HCT116 (cell line): ENCODE data around the gene MYO1E. TPM values are rescaled to one million over a fixed set of nuclear protein-coding genes. Genes with fewer than 3 reads are reported as not detected.

Source experiments
- ATAC-seq: fragments of 200-7000 bp; cut with Tn5 transposase; 2 replicates; pipeline ENCODE4 v1.9.1; 2020; ENCODE audit warnings: mild to moderate bottlenecking, moderate library complexity
- BruUV-seq: library from RNA; stranded (reverse); fragments of 400-500 nt; replicated peaks from 2 replicates; lab custom pipeline; 2021; lab: Mats Ljungman, UMichigan
- CTCF ChIA-PET: fragments of 300-600 bp; sonication (Branson Sonifier 250); formaldehyde crosslinking; loops from one replicate; lab custom pipeline; 2021; ENCODE audit warnings: antibody characterized with exemption; lab: Charles Lee
- POLR2A ChIA-PET: fragments of 300-600, 350-600 bp; sonication (Branson Sonifier 250); formaldehyde crosslinking; loops from one replicate; lab custom pipeline; 2021; ENCODE audit warnings: antibody characterized with exemption; lab: Charles Lee
- RAD21 ChIA-PET, 2 experiments: fragments of 300-600 bp; sonication (Branson Sonifier 250); formaldehyde crosslinking; loops; one replicate each; lab custom pipeline; 2023; ENCODE audit warnings: low total read pairs in 2 of 2; ENCODE audit not compliant: uncharacterized antibody in 2 of 2, unreplicated experiment in 2 of 2, low non-redundant PET in 1 of 2; lab: Charles Lee
- DNase-seq: peaks from one replicate; pipeline ENCODE4 v3.0.0-alpha.2; 2010; ENCODE audit warnings: low read depth, low spot score
- H2AFZ ChIP-seq: fragments of 200-600 bp; shearing (Covaris generic), sonication (generic); 2 replicates; pipeline ENCODE4 v1.6.1; 2017; ENCODE audit warnings: low read depth, mixed run types, mixed read lengths, antibody characterized with exemption, low read length; ENCODE audit not compliant: poor library complexity, severe bottlenecking
- H3K27ac ChIP-seq: 2 replicates; pipeline ENCODE4 v1.5.1; 2012; ENCODE audit warnings: low read depth, low read length
- H3K27me3 ChIP-seq: fragments of 200-600 bp; sonication (generic); 2 replicates; pipeline ENCODE4 v1.6.1; 2016; ENCODE audit warnings: mixed run types, low read length, mixed read lengths; ENCODE audit not compliant: insufficient read depth
- H3K36me3 ChIP-seq, 2 experiments: fragments of 200-500 bp in 1 of 2; fragments of 200-600 bp in 1 of 2; sonication (Bioruptor generic) in 1 of 2; sonication (generic) in 1 of 2; 2 replicates each; pipeline versions ENCODE4 v1.5.1 to v1.6.1; 2014 to 2016; ENCODE audit warnings: low read length in 2 of 2, inconsistent platforms in 1 of 2, mixed read lengths in 1 of 2, mixed run types in 1 of 2; ENCODE audit not compliant: insufficient read depth in 2 of 2, control insufficient read depth in 1 of 2
- H3K4me1 ChIP-seq, 2 experiments: fragments of 200-600 bp in 1 of 2; sonication (generic) in 1 of 2; 2 replicates each; pipeline versions ENCODE4 v1.5.1 to v1.6.1; 2012 to 2017; ENCODE audit warnings: low read length in 2 of 2, inconsistent platforms in 1 of 2, mild to moderate bottlenecking in 1 of 2, mixed read lengths in 1 of 2, mixed run types in 1 of 2, moderate library complexity in 1 of 2; ENCODE audit not compliant: insufficient read depth in 2 of 2, control insufficient read depth in 1 of 2
- H3K4me2 ChIP-seq: fragments of 200-600 bp; sonication (generic); 2 replicates; pipeline ENCODE4 v1.6.1; 2017; ENCODE audit warnings: mixed run types, low read length, mixed read lengths
- H3K4me3 ChIP-seq, 2 experiments: fragments of 200-600 bp in 1 of 2; sonication (generic) in 1 of 2; replicated peaks in 1 of 2; 2 replicates each; pipeline ENCODE4 v1.5.1; 2011 to 2016; ENCODE audit warnings: low read length in 2 of 2, control low read depth in 1 of 2, low read depth in 1 of 2, mild to moderate bottlenecking in 1 of 2, mixed read lengths in 1 of 2, mixed run types in 1 of 2
- H3K79me2 ChIP-seq: fragments of 200-600 bp; sonication (generic); 2 replicates; pipeline ENCODE4 v1.6.1; 2017; ENCODE audit warnings: mild to moderate bottlenecking, mixed run types, low read length, moderate library complexity, mixed read lengths; ENCODE audit not compliant: insufficient read depth
- H3K9ac ChIP-seq: fragments of 200-600 bp; sonication (generic); 2 replicates; pipeline ENCODE4 v1.6.1; 2016; ENCODE audit warnings: low read length, mixed read lengths
- H3K9me2 ChIP-seq: fragments of 200-600 bp; sonication (generic), shearing (Covaris generic); 2 replicates; pipeline ENCODE4 v1.6.1; 2017; ENCODE audit warnings: mixed run types, mild to moderate bottlenecking, moderate library complexity; ENCODE audit not compliant: insufficient read depth
- H3K9me3 ChIP-seq, 2 experiments: fragments of 200-500 bp in 1 of 2; fragments of 200-600 bp in 1 of 2; sonication (Bioruptor generic) in 1 of 2; sonication (generic) in 1 of 2; 2 replicates each; pipeline ENCODE4 v1.6.1; 2014 to 2017; ENCODE audit warnings: low read length in 2 of 2, mixed read lengths in 2 of 2, inconsistent platforms in 1 of 2, low read depth in 1 of 2, mild to moderate bottlenecking in 1 of 2, mixed run types in 1 of 2, moderate library complexity in 1 of 2; ENCODE audit not compliant: control insufficient read depth in 1 of 2, insufficient read depth in 1 of 2
- H4K20me1 ChIP-seq: fragments of 200-600 bp; sonication (generic), shearing (Covaris generic); 2 replicates; pipeline ENCODE4 v1.6.1; 2017; ENCODE audit warnings: mixed run types, mild to moderate bottlenecking, moderate library complexity; ENCODE audit not compliant: insufficient read depth
- CBX3 ChIP-seq: IDR thresholded peaks from 2 replicates; pipeline ENCODE4 v1.6.1; 2012; ENCODE audit warnings: low read depth
- JUND ChIP-seq: IDR thresholded peaks from 2 replicates; pipeline ENCODE4 v1.6.1; 2012
- RAD21 ChIP-seq: IDR thresholded peaks from 2 replicates; pipeline ENCODE4 v1.6.1; 2012; ENCODE audit warnings: low read depth, mild to moderate bottlenecking
- REST ChIP-seq: IDR thresholded peaks from 2 replicates; pipeline ENCODE4 v1.6.1; 2012; ENCODE audit warnings: low read depth
- SIN3A ChIP-seq: IDR thresholded peaks from 2 replicates; pipeline ENCODE4 v1.6.1; 2012; ENCODE audit warnings: low read depth
- YY1 ChIP-seq: IDR thresholded peaks from 2 replicates; pipeline ENCODE4 v1.6.1; 2011; ENCODE audit warnings: low read length, low read depth, moderate library complexity, mild to moderate bottlenecking; ENCODE audit not compliant: insufficient replicate concordance; ENCODE audit errors: extremely low read depth
- ZFX ChIP-seq: fragments of 450-650 bp; IDR thresholded peaks from 2 replicates; pipeline ENCODE4 v1.6.1; 2017
- intact Hi-C: fragments of 100-400 bp; cut with micrococcal nuclease; formaldehyde crosslinking; loops from 2 replicates; pipeline ENCODE4 v1.10.0; 2022
- total RNA-seq: library from RNA; stranded (reverse); gene quantifications from one replicate; pipeline ENCODE4 v1.2.1, GENCODE V29; 2021; ENCODE audit not compliant: unreplicated experiment
- TF ChIP-seq, protein P1 (sequence below), 3 experiments: fragments of 200-600 bp in 1 of 3; sonication (generic) in 1 of 3; IDR thresholded peaks in 2 of 3; conservative IDR thresholded peaks in 1 of 3; 2 replicates each; pipeline ENCODE4 v1.5.1; 2012 to 2017; ENCODE audit warnings: low read depth in 2 of 3, low read length in 2 of 3, antibody characterized with exemption in 1 of 3, borderline replicate concordance in 1 of 3, control low read depth in 1 of 3, mild to moderate bottlenecking in 1 of 3, mixed read lengths in 1 of 3, mixed run types in 1 of 3, moderate library complexity in 1 of 3; ENCODE audit not compliant: insufficient read depth in 1 of 3

Gene MYO1E
- total RNA-seq, 1 experiment from 2014 or later: 182 TPM

DNA sequence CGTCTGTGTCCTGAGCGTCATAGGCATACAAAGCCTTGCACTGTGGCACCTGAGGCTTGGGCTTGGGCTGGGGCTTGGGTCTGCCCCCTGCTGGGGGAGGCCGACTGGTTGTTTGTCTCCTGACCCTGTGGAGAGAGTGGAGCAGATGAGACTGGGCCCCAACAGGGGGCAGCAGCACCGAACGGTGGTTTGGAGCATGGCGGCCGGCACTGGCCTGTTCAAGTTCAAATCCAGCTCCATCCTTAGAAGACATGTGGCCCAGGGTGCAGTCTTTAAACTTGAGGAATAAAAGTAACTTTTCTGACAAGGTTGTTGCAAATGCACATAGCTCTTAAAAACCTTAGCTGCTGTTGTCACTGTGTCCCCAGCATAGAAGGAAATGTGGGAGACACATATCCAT, 234.4 kb downstream of the MYO1E start:
- no TSS peak for BruUV-seq

More for the DNA sequence above, 234.4 kb downstream of the MYO1E start:
- ChIA-PET RAD21 (no interaction called here), CTCF (interaction anchor here (0.7 to 1.5 kb wide), 6 partner anchors 19 to 910 kb away, joined by 3 to 8 read pairs (median 6); no protein-coding TSS in a partner anchor), POLR2A (no interaction called here)
- H3K9me2 ChIP-seq: no peaks in the 10 kb centered on the region
- ATAC-seq (peak; percentile 95), DNase-seq (peak; percentile 46)
- H3K36me3 ChIP-seq: peaks cover 19 to 28% of the 10 kb centered on the region in 2 experiments; a peak in 3 of 4 replicates
- H3K27me3 ChIP-seq: no peaks in the 10 kb centered on the region
- H3K4me3 ChIP-seq: no peak overlapping the region
- H3K79me2 ChIP-seq: peaks cover 6% of the 10 kb centered on the region; the same call in 1 of the 2 replicates
- intact Hi-C loops: loop anchor here (1.0 to 10.0 kb wide), 2 partner anchors 158 to 913 kb away; no protein-coding TSS in a partner anchor
- H3K4me2 ChIP-seq: no peak overlapping the region
- H4K20me1 ChIP-seq: no peaks in the 10 kb centered on the region
- no peak overlapping the region for H3K27ac ChIP-seq
- no peaks in the 10 kb centered on the region for H3K9me3 ChIP-seq
- peak; percentile 49 for TF ChIP-seq YY1
- TF ChIP-seq, protein P1, sequence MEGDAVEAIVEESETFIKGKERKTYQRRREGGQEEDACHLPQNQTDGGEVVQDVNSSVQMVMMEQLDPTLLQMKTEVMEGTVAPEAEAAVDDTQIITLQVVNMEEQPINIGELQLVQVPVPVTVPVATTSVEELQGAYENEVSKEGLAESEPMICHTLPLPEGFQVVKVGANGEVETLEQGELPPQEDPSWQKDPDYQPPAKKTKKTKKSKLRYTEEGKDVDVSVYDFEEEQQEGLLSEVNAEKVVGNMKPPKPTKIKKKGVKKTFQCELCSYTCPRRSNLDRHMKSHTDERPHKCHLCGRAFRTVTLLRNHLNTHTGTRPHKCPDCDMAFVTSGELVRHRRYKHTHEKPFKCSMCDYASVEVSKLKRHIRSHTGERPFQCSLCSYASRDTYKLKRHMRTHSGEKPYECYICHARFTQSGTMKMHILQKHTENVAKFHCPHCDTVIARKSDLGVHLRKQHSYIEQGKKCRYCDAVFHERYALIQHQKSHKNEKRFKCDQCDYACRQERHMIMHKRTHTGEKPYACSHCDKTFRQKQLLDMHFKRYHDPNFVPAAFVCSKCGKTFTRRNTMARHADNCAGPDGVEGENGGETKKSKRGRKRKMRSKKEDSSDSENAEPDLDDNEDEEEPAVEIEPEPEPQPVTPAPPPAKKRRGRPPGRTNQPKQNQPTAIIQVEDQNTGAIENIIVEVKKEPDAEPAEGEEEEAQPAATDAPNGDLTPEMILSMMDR (IDR thresholded peaks at IDR 0.05 in 2 of 3, conservative IDR thresholded peaks at IDR 0.05 in 1 of 3; ENCODE audit: borderline replicate concordance in 1 of 3, insufficient read depth in 1 of 3, low read depth in 2 of 3, low read length in 2 of 3): peak; percentile 90 to 97 (median 92)
- TF ChIP-seq JUND: no peak
- TF ChIP-seq REST: no peak
- peak; percentile 61 for TF ChIP-seq RAD21
- TF ChIP-seq ZFX: no peak
- TF ChIP-seq SIN3A: no peak
- peak; percentile 81 for TF ChIP-seq CBX3
- H3K4me1 ChIP-seq: peaks cover 0 to 6% of the 10 kb centered on the region in 2 experiments; a peak in 1 of 4 replicates
- no peak overlapping the region for H3K9ac ChIP-seq
- H2AFZ ChIP-seq: no peak overlapping the region
